Islet precursor cell (in vitro differentiated cells): ENCODE results near the gene UST.
A peak's percentile ranks its signal among the peaks of the same experiment; 100 is the strongest.
"Not testable (repeated sequence)": the region's sequence is repeated elsewhere in the genome, so short reads cannot be mapped to it uniquely, and the experiment has no call there.

Experiments
- DNase-seq: peaks from one replicate; pipeline ENCODE4 v3.0.0-alpha.2; 2018

UST gene

DNA sequence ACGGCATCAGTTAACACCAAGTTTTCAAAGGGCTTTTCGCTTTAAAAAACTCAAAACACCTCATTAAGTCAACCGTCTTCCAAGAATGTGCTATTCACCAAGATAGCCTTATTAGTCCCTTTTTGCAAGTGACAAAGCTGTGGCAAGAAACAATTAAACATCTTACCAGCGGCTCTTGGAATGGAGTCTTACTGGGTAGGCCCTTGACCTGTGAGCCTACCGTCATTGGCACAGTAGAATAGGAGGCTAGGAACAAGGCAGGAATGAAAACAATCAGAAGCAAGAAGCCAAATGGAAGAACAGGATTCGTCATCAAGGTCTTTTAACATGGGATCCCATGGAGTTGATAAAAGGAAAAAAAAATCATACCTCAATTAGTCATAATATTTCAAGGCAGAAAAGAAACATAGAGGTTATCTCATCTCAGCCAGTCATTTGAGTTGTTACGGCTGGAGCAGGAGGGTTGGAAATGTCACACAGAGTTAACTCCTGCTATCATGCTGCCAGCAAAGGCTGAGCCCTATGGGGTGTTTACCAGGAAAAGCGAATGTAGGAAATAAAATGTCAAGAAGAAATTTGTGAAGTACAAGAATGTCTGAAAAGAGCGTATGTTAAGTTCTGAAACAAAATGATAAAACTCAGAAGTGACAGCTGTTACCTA, 236.4 kb downstream of the UST start:
- no peak for DNase-seq

GRCh38 chr6:148983966-148984365, 237.1 kb downstream of the UST start:
- DNase-seq, result no peak

DNA sequence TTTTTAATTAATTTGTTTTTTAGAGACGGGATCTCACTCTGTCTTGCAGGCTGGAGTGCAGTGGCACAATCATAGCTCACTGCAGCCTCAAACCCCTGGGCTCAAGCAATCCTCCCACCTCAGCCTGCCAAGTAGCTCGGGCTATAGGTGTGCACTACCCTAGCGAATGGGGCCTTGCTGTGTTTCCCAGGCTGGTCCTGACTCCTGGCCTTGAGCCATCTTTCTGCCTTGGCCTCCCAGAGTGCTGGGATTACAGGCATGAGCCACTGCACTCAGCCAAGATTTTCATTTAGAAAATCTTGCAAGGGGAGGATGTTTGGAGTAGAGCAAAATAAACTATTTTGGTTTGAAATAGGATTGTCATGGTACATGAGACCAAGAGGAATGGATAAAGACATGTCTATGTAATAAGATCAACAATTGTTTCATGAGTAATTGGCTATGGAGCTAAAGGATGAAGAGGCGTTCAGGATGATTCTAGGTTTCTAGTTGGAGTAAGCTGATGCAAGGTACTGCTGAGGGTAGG, 237.8 kb downstream of the UST start:
- no peak for DNase-seq

GRCh38 chr6:148985499-148985898, 238.7 kb downstream of the UST start:
- no peak for DNase-seq

- DNase-seq, result no peak
These were observed 239.8 kb downstream of the UST start for GRCh38 chr6:148986608-148987007.

DNA sequence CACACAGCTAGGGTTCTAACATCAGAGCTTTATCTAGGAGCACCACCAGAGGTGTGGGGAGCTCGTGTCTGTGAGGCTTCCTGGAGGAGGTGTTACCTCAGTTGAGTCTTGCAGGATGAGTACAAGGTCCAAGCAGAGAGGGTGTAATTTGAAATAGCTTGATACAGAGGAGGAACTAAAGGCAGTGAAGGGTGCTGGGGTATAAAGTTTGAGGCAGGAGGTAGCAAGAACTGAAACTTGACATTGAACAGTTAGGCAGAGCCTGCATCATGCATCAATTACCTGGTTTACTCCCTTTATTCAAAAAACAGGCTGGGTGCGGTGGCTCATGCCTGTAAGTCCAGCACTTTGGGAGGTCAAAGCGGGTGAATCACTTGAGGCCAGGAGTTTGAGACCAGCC, 241.2 kb downstream of the UST start:
- DNase-seq, result no peak

GRCh38 chr6:148989585-148989984, 242.8 kb downstream of the UST start:
- no peak for DNase-seq

- DNase-seq, result no peak
These were observed 243.6 kb downstream of the UST start for GRCh38 chr6:148990403-148990802.

DNA sequence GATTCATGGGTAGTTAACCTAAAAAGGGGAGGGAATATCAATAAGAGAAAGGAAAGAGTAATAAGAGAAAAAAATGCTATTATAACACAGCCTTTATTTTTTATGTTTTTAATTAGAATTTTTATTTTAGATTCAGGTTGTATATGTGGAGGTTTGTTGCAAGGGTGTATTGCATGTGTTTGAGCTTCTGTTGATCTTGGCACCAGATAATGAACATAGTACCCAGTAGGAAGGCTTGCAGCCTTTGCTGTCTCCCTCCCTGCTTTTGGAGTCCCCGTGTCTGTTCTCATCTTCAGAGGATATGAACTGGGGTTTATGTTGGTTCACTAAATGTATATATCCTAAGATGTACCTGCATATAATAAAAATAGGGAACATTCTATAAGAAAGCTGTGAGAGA, 250.0 kb downstream of the UST start:
- no peak for DNase-seq

- no peak for DNase-seq
These were observed 251.0 kb downstream of the UST start for GRCh38 chr6:148997865-148998264.

- DNase-seq, result no peak
These were observed 251.9 kb downstream of the UST start for GRCh38 chr6:148998704-148999103.

GRCh38 chr6:148999501-148999900, 252.7 kb downstream of the UST start:
- DNase-seq, result no peak

DNA sequence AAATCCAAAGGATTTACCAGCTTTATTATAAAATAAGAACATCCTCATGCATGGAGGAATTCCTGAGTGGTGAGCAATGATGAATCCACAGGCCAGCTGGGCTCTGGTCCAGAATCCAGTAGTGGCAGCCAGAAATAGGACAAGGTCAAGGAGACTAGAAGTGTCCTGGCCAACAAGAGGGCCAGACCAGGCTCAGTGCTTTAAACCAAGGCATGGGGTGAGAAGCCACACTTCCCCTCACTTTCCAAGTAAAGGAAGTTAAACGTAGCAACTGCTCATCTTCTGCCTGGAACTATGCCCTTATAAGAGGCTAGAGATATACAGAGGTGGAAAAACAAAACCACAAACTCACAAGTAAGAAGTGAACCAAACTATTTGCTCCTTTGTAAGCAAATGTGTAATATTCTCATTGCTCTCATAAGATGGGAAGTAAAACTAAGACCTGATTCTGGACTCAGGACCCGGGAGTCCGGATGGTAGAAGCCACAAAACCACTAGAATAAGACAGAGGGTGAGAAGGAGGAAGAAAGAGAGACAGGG, 253.2 kb downstream of the UST start:
- no peak for DNase-seq

DNA sequence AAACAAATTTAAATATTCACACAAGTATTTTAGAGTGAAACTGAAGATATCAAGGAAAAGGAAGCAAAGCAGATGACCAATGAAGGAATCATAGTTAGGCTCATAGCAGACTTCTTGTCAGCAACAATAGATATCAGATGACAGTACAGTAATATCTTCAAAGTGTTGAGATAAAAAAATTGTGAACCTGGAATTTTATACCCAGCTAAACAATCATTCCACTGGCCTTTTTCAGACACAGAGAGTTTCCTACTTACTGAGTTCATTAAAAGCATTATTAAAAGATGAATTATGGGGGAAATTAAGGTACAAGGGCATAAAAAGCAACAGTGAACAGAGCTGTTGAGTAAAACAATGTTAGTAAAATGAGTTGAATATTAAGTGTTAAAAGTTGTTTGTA, 254.6 kb downstream of the UST start:
- DNase-seq, result no peak

DNA sequence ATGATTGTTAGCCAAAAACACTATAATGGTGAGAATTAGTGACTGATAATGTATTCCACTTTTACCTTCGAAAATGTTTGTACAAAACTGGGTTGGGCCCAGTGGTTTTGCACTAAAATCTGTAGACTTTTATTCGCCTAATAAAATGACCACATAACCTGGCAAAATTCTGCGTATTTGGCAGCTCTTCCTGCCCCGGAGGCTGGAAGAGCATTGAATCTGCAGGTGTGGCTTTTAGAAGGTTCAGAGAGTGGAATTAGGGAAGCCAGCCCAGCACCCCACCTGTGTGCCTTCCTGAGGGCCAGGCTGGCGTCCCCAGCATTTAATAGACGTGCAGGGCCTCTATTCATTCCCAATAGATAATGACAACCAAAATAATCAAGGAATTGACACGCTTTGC, 256.7 kb downstream of the UST start:
- no peak for DNase-seq

DNA sequence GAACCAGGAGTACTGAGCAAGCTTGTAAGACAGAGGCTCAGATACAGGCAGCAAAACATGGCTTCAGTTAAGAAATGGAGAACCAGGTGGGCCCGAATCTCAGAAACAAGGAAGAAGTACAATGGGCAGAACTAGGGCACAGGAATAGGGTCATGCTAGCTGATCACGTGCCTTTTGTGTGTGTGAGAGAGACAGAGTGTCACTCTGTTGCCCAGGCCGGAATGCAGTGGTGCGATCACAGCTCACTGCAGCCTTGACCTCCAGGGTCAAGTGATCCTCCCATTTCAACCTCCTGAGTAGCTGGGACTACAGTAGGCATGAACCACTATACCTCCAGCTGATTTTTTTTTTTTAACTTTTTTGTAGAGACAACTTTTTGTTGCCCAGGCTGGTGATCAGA, 257.8 kb downstream of the UST start:
- no peak for DNase-seq

DNA sequence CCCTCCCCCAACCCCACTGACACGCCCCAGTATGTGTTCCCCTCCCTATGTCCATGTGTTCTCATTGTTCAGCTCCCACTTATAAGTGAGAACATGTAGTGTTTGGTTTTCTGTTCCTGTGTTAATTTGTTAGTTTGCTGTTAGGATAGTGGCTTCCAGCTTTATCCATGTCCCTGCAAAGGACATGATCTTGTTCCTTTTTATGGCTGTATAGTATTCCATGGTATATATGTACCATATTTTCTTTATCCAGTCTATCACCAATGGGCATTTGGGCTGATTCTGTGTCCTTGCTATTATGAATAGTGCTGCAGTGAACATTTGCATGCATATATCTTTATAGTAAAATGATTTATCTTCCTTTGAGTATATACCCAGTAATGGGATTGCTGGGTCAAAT, 259.4 kb downstream of the UST start:
- DNase-seq, result not testable (repeated sequence)

- DNase-seq, result no peak
These were observed 259.8 kb downstream of the UST start for GRCh38 chr6:149006671-149007070.

- DNase-seq, result no peak
These were observed 261.0 kb downstream of the UST start for GRCh38 chr6:149007846-149008245.

GRCh38 chr6:149008741-149009140, 261.9 kb downstream of the UST start:
- DNase-seq, result no peak

GRCh38 chr6:149012040-149012545, 265.3 kb downstream of the UST start:
- peak; percentile 93 for DNase-seq

- DNase-seq, result peak; percentile 70
These were observed 266.9 kb downstream of the UST start for GRCh38 chr6:149013586-149014344.

GRCh38 chr6:149014631-149015534, 268.1 kb downstream of the UST start:
- DNase-seq, result no peak
